HFF-Myc (cell line): Measurements from ENCODE around the gene GRAMD1B.

Experiments used
- DNase-seq: peaks from one replicate; pipeline ENCODE4 v3.0.0-alpha.2; 2011; ENCODE audit warnings: low read depth; ENCODE audit errors: extremely low read depth
- H3K4me3 ChIP-seq: replicated peaks from 2 replicates; pipeline ENCODE4 v1.5.1; 2011; ENCODE audit warnings: low read depth, mild to moderate bottlenecking, control low read depth, low read length
- CTCF ChIP-seq: IDR thresholded peaks from 2 replicates; pipeline ENCODE4 v1.5.1; 2012; ENCODE audit warnings: mild to moderate bottlenecking, low read depth, low read length, control low read depth; ENCODE audit errors: missing control alignments

GRAMD1B gene

GRCh38 chr11:123421589-123421988, 8.5 kb upstream of the GRAMD1B start:
- no peak for DNase-seq
- no peak for TF ChIP-seq CTCF
- no peak overlapping the region for H3K4me3 ChIP-seq

- no peak for DNase-seq
- TF ChIP-seq CTCF, result no peak
- H3K4me3 ChIP-seq, result no peak overlapping the region
Observed at GRCh38 chr11:123425367-123425766, 4.7 kb upstream of the GRAMD1B start.

- DNase-seq, result no peak
- TF ChIP-seq CTCF, result no peak
- no peak overlapping the region for H3K4me3 ChIP-seq
Observed at GRCh38 chr11:123426789-123427188, 3.3 kb upstream of the GRAMD1B start.

GRCh38 chr11:123427405-123427804, 2.7 kb upstream of the GRAMD1B start:
- DNase-seq, result no peak
- TF ChIP-seq CTCF, result no peak
- no peak overlapping the region for H3K4me3 ChIP-seq

GRCh38 chr11:123428116-123428715, 1.9 kb upstream of the GRAMD1B start:
- H3K4me3 ChIP-seq, result no peak overlapping the region
- DNase-seq, result no peak
- no peak for TF ChIP-seq CTCF

GRCh38 chr11:123429336-123429735, 733 bp upstream of the GRAMD1B start:
- TF ChIP-seq CTCF, result no peak
- no peak for DNase-seq
- peak overlapping the region; percentile 67 for H3K4me3 ChIP-seq
